Stomach (tissue), 9 donors: ENCODE results near the gene SPOCD1. TPM values are rescaled to one million over a fixed set of nuclear protein-coding genes. Genes with fewer than 3 reads are reported as not detected.

Source experiments
- DNase-seq, 2 donors: peaks; one replicate each; pipeline versions ENCODE4 v3.0.0 to v3.0.0-alpha.2; 2013 to 2019
- H3K27ac ChIP-seq, 5 donors: fragments of 200-600 bp in 4 of 5; sonication (generic) in 4 of 5; one replicate each; pipeline ENCODE4 v1.5.1; 2013 to 2019; ENCODE audit warnings: mild to moderate bottlenecking in 1 of 5, moderate library complexity in 1 of 5
- H3K27me3 ChIP-seq, 3 donors: fragments of 200-600 bp; sonication (generic); one replicate each; pipeline ENCODE4 v1.5.1; 2017 to 2019; ENCODE audit warnings: mixed run types in 1 of 3
- H3K36me3 ChIP-seq, 4 donors: fragments of 200-600 bp; sonication (generic); 1 replicate in 3 of 4; 2 replicates in 1 of 4; pipeline ENCODE4 v1.5.1; 2016 to 2019
- H3K4me1 ChIP-seq, 4 donors: fragments of 200-600 bp; sonication (generic); one replicate each; pipeline ENCODE4 v1.5.1; 2016 to 2019
- H3K4me3 ChIP-seq, 4 donors: fragments of 200-600 bp; sonication (generic) in 3 of 4; one replicate each; pipeline ENCODE4 v1.5.1; 2016 to 2019; ENCODE audit warnings: mild to moderate bottlenecking in 1 of 4
- H3K9me3 ChIP-seq, 4 donors: fragments of 200-600 bp; sonication (generic); one replicate each; pipeline ENCODE4 v1.5.1; 2016 to 2019
- CTCF ChIP-seq, 7 experiments: fragments of 450-650 bp in 4 of 7; fragments of 200-600 bp in 3 of 7; sonication (generic) in 3 of 7; IDR thresholded peaks; one replicate each; pipeline ENCODE4 v1.5.1; 2016 to 2019; ENCODE audit warnings: antibody characterized with exemption in 7 of 7, control low read depth in 2 of 7, mild to moderate bottlenecking in 1 of 7
- EP300 ChIP-seq: sonication (generic); formaldehyde crosslinking; IDR thresholded peaks from one replicate; pipeline ENCODE4 v1.6.1; 2017; ENCODE audit warnings: antibody characterized with exemption
- POLR2A ChIP-seq, 4 donors: fragments of 450-650 bp; IDR thresholded peaks; one replicate each; pipeline ENCODE4 v1.6.1; 2016; ENCODE audit warnings: antibody characterized with exemption in 4 of 4, control low read depth in 2 of 4, mild to moderate bottlenecking in 1 of 4, moderate library complexity in 1 of 4
- POLR2AphosphoS5 ChIP-seq, 3 donors: sonication (generic); formaldehyde crosslinking; IDR thresholded peaks; one replicate each; pipeline ENCODE4 v1.6.1; 2016; ENCODE audit warnings: antibody characterized with exemption in 3 of 3
- WGBS, 5 donors: extraction: QIAGEN DNeasy Blood & Tissue Kit in 3 of 5; methylation state at CpG; one replicate each; pipeline versions ENCODE4 v1.1.5 to v1.1.7; 2013 to 2018; 5-methylcytosine and 5-hydroxymethylcytosine counted together
- intact Hi-C: fragments of 100-400 bp; cut with DNase I; formaldehyde crosslinking; loops from one replicate; pipeline ENCODE4 v1.15.1; 2023; ENCODE audit warnings: low total_unique reads
- polyA plus RNA-seq, 3 donors: library from polyadenylated mRNA; stranded (reverse); fragments of 200-250 nt; gene quantifications; one replicate each; pipeline ENCODE4 v1.2.3, GENCODE V29; 2013
- total RNA-seq, 5 donors: library from RNA; depleted of rRNA; stranded (reverse); fragments of >200 nt; gene quantifications; one replicate each; pipeline versions ENCODE4 v1.1.0 to v1.2.3, GENCODE V29; 2014 to 2016
- donor health status: healthy with polysubstance abuse.
- donor health status: Bipolar disorder and iron deficiency.
- donor health status: healthy.

Gene SPOCD1
- total and polyA plus RNA-seq, 8 donors: 0.55 to 11.1 (median 4.5) TPM; not detected in 1

- Histone ChIP-seq H3K36me3 (no peaks in the 10 kb centered on the region), H3K9me3 (no peaks in the 10 kb centered on the region), H3K4me3 (no peak overlapping the region), H3K27me3 (no peaks in the 10 kb centered on the region), H3K27ac (no peak overlapping the region), H3K4me1 (peaks cover 5 to 15% (median 11%) of the 10 kb centered on the region in 4 donors)
- DNase-seq: no peak
- TF ChIP-seq POLR2AphosphoS5 (IDR thresholded peaks at IDR 0.05) (no peak), POLR2A (IDR thresholded peaks at IDR 0.05) (no peak), EP300 (no peak), CTCF (IDR thresholded peaks at IDR 0.05) (no peak)
- WGBS, 5 donors: 90 to 96% (median 94%) methylated on average over 6 of the region's 6 CpGs
- intact Hi-C loops: no loop called here
These were observed 24.0 kb upstream of the SPOCD1 start for GRCh38 chr1:31839662-31840343.

GRCh38 chr1:31837451-31838158 lies 21.8 kb upstream of the SPOCD1 start:
- intact Hi-C loops: no loop called here
- H3K9me3 ChIP-seq: no peaks in the 10 kb centered on the region
- 69 to 78% (median 76%) methylated on average over 9 of the region's 9 CpGs for WGBS, 5 donors
- TF ChIP-seq POLR2A (IDR thresholded peaks at IDR 0.05) (no peak), EP300 (no peak), POLR2AphosphoS5 (IDR thresholded peaks at IDR 0.05) (no peak), CTCF (IDR thresholded peaks at IDR 0.05) (no peak)
- H3K27ac ChIP-seq: no peak overlapping the region
- peaks cover 0 to 5% (median 5%) of the 10 kb centered on the region in 4 donors for H3K4me1 ChIP-seq
- no peaks in the 10 kb centered on the region for H3K27me3 ChIP-seq
- H3K4me3 ChIP-seq: no peak overlapping the region
- DNase-seq: no peak
- H3K36me3 ChIP-seq: no peaks in the 10 kb centered on the region

GRCh38 chr1:31836638-31837037 lies 20.8 kb upstream of the SPOCD1 start:
- no peak for DNase-seq
- Histone ChIP-seq H3K27ac (no peak overlapping the region), H3K4me3 (no peak overlapping the region)

GRCh38 chr1:31835415-31835814 lies 19.6 kb upstream of the SPOCD1 start:
- Histone ChIP-seq H3K27me3 (no peaks in the 10 kb centered on the region), H3K36me3 (no peaks in the 10 kb centered on the region), H3K4me1 (peaks cover 0 to 21% (median 7%) of the 10 kb centered on the region in 4 donors), H3K9me3 (no peaks in the 10 kb centered on the region), H3K27ac (no peak overlapping the region), H3K4me3 (no peak overlapping the region)
- intact Hi-C loops: no loop called here
- no peak for DNase-seq
- WGBS, 5 donors: 89 to 95% (median 94%) methylated on average over 3 of the region's 3 CpGs
- no peak for TF ChIP-seq EP300
- TF ChIP-seq POLR2AphosphoS5 (IDR thresholded peaks at IDR 0.05): no peak
- TF ChIP-seq POLR2A (IDR thresholded peaks at IDR 0.05): no peak
- TF ChIP-seq CTCF (IDR thresholded peaks at IDR 0.05): no peak

More at GRCh38 chr1:31836638-31837037, 20.8 kb upstream of the SPOCD1 start:
- TF ChIP-seq POLR2A (IDR thresholded peaks at IDR 0.05) (no peak), POLR2AphosphoS5 (IDR thresholded peaks at IDR 0.05) (no peak), CTCF (IDR thresholded peaks at IDR 0.05) (no peak), EP300 (no peak)
- 85 to 97% (median 89%) methylated on average over 5 of the region's 5 CpGs for WGBS, 5 donors
- peaks cover 0 to 10% (median 5%) of the 10 kb centered on the region in 4 donors for H3K4me1 ChIP-seq
- no peaks in the 10 kb centered on the region for H3K27me3 ChIP-seq
- no peaks in the 10 kb centered on the region for H3K36me3 ChIP-seq
- no peaks in the 10 kb centered on the region for H3K9me3 ChIP-seq
- intact Hi-C loops: no loop called here
